Stimulated activated CD4-positive, alpha-beta T cell treated with anti-CD3 and anti-CD28 coated beads, TNF-alpha, amount 100 ng/mL, for 4 hours (primary cell): ENCODE measurements around the gene SLC38A10.

Experiments
- DNase-seq, 3 experiments: peaks; one replicate each; pipeline ENCODE4 v3.0.0-alpha.2; 2020; ENCODE audit warnings: low read depth in 3 of 3

SLC38A10 gene

DNA sequence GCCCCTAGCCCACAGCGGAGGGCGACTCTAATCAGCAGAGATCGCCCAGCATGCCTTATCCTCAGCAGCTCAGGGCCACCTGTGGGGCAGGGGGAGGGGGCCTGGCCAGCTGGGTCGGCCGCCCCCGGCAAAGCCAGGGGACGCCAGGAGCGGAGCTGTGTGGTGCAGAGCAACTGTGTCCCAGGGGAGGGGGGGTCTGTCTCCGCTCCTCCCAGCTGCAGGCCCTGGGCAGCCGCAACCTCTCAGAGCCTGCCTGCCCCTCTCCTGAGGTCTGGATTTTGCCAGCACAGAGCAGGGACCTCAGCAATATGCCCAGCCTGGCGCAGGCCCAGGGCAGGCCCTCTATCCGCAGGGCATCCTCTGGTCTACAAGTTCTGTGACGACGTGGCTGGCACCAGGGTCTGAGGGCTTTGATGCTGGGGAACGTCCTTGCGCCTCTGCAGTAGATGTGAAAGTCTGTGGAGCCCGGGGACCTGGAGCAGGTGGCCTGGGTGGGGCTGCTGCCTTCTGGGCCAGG is 36.5 kb upstream of the SLC38A10 start:
- no peak for DNase-seq

DNA sequence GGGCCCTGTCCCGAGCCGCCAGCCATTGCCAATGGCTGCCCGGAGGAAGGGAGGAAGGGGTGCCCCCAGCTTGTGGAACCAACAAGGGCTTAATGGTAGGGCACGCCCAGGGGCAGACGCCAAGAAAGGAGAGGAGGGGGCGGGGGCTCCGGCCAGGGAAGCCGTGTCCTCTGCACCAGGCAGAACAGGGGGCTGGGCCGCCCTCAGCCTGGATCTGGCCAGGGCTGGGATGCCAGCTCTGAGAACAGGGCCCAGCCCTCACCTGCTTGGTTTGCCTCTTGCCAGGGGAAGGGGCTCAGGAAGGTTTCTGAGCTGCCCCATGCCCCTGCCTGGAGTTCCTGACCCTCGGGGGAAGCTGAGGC is 35.8 kb upstream of the SLC38A10 start:
- no peak for DNase-seq

DNA sequence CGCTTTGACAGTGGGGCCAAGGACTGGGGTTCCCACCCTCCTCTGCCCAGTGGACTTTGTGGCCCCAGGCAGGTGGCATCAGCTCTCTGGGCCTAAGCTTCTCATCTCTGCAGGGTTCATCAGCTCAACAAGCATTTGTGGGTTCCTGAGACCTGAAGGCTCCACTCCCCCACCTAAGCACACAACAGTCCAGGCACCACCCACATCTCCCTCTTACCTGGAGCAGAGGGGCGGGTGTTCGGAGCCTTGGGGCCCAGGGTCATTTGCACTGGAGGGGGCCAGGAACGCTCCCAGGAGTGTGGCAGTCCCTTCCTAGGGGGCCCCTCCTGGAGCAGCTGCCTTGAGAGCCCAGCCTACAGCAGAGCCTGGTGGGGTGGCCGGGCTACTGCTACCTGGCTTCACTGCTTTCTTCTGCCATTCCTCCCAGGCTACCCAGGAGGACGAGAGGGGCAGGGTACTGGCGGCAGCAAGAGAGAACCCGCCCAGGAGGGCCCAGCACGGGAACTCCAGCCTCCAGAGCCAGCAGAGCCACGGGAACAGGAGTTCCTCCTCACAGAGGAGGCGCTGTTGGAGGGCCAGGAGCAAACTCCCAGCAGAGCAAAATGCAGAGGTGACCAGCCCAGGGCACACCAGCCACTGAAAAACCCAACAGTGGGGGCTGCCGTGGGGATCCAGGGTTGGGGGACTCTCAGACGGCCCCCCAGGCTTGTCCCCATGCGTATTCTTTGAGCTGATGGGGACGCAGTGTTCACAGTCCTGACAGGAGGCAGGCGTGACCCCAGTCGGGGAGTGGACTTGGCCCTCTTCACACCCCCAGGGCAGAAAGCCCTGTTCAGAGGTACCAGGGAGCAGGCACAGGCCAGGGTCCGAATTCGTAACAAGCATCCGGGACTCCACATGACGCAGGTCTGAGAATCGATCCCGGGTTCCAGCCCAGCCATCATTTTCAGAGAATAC is 35.1 kb upstream of the SLC38A10 start:
- DNase-seq, result no peak

DNA sequence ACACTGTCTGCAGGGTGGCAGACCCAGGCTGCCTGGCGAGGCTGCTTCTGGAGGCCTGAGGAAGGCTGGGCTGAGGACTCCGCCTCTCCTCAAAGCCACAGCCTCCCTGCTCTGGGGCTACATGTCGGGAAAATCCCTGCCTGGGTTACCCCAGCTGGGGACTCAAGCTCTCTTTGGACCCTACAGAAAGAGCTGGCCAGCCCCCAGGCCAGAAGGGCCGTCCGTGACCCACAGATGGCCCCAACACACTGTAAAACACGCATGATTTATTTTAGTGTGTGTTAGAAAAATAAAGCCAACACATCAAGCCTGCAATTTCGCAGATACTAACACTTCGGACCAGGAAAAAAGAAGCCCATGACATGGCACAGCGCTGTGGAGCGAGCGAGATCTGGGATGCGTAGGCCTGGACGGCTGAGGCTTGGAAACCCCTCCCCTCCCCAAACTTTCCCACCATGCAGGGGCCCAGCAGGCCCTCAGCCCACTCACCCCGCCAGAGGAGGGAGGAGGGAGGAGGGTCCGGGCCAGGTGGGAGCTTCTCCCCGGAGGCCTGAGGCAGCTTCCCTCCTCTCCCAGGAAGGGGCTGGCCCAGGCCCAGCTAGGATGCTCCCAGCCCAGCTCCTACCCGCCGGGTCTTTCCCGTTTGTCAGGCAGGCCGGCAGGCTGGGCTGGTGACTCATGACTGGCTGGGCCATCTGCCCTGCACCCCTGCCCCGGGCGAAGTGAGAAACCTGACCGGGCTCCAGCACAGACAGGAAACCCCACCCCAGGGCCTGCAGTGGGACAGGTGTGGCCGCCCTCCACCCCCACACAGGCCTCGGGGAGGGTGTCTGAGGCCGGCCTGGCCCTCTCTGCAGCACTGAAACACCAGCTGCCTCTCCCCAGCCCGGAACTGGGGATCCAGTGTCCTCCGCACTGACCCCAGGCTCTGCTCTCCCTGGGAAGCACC is 34.1 kb upstream of the SLC38A10 start:
- no peak for DNase-seq

DNA sequence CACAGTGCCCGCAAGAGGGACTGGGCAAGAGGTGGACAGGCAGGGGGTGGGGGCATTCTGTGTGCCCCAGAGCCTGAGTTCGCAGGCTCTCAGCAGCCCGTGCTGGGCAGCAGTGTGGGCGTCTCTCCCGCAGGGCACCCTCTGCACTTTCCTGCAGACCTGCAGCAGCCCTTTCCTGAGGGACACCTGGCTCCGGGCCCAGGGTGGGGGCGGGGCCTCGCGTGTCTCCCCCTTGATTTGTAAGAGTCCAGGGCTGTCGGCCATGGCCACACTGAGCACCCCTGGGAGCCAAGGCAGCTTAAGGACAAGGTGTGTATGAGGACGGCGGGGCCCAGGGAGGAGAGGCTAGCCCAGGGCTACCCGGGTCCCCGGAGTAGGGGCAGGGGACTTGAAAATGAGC is 33.4 kb upstream of the SLC38A10 start:
- DNase-seq, result no peak

DNA sequence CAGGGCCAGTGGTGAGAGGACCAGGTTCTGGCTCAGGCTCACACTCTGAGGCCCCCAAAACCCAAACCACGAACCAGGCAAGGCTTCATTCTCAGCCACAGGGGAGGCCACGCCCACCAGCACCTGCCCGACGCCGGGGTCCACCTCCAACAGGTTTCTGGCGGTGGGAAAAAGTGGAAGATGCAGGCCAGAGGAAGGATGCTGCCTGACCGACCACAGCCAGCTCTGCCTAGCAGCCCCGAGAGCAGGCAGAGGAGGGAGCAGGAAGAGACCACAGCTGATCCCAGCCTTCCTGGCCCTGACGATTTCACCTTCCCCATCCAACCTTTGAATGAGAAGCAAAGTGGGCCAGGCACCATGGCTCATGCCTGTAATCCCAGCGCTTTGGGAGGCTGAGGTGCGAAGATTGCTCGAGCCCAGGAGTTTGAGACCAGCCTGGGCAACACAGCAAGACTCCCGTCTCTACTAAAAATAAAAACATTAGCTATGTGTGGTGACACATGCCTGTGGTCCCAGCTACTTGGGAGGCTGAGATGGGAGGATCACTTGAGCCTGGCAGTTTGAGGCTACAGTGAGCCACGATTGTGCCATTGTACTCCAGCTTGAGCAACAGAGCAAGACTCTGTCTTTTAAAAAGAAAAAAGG is 30.7 kb upstream of the SLC38A10 start:
- DNase-seq, result no peak

DNA sequence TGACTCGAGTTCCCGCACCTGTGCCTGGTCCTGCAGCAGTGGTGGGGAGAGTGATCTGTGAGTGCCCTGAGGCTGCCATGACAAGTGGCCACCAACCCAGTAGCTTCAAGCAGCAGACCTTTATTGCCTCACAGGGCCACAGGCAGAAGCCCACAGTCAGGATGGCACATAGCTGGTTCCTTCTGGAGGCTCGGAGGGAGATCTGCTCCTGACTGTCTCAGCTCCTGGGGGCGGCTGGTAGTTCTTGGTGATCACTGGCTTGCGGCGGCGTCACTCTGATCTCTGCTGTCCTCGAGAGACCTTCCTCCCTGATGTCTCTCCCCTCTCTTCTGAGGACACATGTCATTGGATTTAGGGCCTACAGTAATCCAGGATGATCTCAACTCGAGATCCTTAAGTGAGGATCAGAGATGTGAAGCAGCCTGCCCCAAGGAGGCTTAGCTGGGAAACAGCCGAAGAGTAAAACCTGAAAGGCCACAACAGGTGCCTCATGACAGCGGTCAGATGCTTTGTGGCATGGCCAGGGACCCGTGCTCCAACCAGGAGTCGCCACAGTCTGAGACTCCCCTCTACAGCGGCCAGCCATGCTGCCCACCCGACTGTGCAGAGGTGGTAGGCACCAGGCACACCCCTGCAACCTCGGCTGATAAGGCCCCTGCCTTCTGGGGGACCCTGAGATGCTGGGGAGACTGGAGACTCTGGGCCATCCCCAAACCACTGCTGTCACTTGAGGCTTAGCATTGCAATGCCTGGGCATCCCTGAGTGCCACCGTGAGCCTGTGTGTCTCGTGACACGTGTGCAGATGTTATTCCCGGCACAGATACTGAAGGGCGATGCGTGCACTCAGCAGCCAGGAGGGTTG is 30.0 kb upstream of the SLC38A10 start:
- DNase-seq, result no peak

DNA sequence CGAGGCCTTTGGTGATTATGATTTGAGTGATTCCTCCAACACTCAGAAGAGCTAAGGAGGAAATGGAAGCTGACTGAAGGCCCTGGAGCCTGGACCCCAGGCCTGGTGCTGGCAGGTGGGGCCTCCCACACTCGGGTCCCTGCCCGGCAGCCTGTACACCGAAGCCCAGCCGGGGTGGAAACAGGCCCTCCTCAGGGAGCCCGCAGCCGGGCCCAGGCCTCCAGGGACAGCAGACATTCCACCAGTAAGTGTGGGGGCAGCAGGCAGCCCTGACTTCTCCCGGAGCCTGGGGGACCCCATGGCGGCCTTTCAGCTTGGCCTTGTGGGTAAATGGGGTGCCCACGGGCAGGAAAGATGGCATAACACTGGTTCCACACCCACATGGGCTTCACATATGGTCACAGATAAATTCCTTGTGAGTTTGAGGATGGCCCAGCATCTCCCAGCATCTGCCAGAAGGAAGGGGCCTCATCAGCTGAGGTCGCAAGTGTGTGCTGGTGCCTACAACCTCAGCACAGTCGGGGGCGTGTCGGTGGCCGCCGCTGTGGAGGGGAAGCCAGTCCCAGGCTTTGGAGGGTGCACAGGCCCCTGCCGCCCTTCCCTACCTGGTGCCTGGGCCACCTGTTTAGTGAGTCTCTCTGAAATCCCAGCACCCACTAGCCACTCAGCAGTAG is 29.2 kb upstream of the SLC38A10 start:
- no peak for DNase-seq

DNA sequence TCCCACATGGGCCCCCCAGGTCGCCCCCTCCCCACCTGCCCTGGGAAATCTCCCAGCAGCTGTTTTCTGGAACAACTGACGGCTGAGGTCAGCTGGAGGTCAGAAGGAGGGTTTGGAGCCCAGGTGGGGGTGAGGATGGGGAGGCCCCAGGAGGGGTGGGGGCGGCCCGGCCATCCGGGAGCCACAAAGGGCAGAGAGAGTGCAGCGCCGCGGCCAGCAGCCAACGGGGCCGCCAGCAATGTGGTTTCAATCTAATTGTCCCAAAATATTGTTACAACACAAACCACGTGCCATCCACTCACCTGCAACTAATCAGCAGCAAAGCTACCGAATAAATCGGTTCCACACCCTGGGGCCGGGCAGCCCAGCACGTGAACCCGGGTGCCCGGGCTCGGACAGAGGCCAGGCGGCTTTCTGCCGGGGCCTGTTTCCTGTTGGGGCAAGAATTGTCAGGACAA is 28.3 kb upstream of the SLC38A10 start:
- no peak for DNase-seq

DNA sequence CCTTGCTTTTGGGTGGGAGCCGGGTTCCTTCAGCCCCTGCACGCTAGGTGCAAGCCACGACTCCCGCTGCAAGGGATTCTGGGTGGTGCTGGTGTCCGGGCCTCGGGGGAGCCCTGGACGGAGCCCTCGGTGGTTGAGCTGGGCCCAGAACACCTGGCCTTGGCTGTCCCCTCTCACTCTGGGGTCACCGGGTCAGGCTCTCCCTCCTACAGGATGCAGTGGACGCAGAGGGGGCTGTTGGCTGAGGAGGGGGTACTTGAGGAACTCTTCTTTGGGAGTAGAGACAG is 27.9 kb upstream of the SLC38A10 start:
- DNase-seq, result no peak

DNA sequence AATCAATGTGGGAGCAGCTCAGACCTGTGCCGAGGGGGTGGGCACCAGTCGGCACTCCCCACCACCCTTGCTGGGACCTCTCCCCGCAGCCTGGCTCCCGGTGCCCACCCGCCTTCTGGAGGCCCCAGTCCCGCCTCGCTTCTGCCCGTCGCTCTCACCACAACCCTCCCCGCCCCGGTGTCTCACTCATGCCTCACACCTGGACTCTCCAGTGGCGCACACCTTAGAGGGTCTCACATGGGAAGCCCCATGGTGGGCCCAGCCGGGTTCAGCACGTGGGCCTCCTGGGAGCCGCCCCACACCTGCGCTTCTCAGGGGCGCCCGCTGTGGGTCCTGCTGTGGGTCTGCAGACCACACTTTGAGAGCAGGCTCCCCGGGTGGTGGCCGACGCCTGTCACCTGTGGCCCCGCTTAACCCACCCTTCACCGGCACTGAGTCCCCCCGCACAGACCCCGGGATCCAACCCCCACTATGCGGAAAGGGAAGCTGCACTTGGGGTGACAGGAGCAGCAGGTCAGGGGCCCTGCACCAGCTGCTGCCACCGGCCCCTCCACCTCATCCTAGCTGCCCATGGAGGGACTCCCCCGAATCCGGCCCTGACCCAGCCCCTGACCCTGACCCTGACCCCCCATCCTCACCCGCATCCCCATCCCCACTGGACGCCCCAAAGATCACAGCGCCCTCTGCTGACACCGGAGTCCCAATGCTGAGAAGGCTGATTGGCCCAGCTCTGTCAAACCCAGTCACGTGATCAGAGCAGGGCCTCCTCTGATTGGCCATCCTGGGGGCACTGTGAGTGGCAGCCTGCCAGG is 27.4 kb upstream of the SLC38A10 start:
- DNase-seq, result peak in 2 of 3 experiments; percentile 9 to 12

DNA sequence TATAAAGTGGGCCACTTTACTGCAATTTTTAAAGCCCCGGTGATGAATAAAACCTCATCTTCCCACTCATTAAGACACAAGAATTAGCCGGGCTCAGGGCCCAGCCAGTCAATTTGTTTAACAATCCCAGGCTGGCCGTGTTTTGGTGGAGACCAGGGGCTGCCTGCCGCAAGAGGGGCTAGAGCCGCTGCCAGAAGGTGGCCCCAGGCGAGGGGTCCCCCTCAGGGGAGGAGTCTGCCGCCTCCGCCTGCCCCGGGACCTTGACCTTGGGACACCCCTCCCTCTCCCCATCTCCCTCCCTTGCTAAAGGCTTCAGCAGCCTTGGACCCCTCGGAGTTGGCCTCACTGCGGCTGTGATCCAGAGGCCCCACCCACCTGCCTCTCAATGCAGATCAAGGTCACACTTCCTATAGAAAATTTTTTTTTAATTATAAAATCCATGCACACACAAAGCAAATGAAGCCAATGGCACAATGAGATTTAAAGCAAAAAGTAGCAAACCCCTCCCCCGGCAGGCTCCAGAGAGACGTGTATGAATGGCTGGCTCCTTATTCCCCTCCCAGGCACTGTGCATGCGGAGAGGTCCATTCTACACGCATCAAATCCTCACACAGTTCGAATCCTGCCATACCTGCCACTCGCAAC is 23.0 kb upstream of the SLC38A10 start:
- no peak for DNase-seq

DNA sequence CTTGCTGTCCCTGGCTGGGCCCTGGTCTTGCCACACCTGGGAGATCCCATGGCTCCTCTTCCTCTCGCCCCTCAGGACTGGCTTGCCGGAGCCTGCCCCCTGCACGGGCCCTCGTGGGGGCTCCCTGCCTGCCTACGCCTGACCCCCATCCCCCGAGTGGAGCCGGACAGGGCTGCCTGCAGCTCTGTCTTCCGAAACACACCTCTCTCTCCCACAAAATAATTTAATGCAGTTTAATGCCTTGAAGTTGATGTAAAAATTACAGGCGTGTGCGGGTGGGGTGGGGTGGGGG is 22.4 kb upstream of the SLC38A10 start:
- DNase-seq, result no peak

DNA sequence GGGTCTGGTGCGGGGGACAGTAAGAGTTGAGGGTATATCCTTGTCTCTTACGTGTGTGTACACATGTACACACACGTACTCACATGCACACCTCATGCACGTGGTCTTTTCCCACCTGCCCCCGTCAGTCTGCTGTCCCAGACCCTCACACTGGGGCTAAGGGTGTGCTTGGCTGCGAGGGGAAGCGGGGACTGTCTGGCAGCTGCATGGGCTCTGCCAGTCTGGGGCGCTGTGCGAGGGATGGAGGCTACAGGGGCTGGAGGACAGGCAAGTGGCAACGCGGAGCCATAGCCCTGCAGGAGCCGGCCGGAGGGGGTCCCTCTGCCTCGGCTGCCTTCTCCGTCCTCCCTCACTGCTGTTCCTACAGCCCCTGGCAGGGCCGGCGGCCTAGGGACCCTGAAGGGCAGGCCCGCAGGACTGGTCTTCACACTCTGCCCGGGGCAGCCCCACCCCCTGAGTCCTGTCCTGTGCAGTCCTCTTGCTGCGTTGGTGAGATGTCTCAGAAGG is 20.8 kb upstream of the SLC38A10 start:
- no peak for DNase-seq

DNA sequence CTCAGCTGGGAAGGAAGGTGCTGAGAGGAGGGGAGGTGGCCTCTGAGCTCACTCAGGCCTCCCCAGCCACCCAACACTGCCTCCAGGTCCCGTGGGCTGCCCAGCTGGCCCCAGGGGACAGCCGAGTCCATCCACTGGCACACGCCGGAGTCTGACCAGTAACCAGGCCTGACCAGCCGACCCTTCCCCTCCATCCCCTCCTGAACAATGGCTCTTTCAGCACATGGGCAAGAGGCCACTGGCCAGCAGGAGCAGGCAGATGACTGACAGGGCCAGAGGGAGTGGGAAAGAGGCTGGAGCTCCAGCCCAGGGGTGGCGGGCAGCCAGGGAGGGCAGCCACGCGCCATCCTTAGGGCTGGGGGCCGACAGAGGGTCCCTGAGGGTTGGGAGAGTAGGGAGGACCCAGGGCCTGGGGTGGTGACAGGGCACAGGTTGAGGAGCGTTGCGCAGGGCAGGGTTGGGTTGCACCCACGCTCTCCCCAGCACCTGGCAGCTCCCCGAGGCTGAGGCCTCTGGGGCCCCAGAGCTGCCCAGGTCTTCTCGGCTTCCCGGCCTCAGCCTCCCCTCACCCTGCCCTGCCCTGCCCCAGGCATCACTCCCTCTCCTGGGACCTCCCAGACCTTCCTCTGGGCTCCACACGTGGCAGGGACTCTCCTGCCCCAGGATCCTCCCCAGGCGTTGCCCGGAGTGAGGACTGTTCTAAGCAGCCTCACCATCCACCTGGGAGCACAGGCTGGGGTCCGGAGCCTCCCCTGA is 20.2 kb upstream of the SLC38A10 start:
- DNase-seq, result no peak

DNA sequence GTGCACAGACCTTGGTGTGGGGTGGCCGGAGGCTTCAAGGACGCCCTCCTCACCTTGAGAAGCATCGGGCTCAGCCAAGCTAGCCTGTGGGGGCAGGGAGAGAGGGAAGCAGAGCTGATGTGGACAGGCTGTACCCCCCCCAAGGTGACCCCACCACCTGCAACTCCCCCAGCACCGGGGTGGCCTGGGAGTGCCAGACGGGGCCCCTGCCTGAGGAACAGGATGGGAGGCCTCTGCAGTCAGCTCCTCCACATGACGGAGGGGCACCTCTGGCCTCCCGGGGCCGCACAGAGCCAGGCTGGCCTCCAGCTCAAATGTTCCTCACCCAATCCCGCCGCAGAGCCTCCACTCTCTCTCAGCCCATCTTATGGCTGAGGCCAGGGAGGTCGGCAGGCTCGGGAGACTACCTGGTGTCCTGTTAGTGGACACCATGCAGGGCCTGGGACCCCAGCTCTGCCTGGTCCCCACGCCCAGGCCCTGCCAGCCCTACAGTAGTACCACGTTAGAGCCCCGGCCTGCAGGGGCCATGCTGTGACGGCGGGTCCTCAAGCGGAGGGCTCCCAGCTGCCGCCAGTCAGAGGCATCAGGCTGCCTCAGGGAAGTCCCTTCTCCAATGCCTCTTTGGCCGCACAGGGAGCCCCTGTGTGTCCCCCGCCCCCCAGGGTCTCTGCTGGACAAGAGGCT is 19.4 kb upstream of the SLC38A10 start:
- DNase-seq, result no peak

DNA sequence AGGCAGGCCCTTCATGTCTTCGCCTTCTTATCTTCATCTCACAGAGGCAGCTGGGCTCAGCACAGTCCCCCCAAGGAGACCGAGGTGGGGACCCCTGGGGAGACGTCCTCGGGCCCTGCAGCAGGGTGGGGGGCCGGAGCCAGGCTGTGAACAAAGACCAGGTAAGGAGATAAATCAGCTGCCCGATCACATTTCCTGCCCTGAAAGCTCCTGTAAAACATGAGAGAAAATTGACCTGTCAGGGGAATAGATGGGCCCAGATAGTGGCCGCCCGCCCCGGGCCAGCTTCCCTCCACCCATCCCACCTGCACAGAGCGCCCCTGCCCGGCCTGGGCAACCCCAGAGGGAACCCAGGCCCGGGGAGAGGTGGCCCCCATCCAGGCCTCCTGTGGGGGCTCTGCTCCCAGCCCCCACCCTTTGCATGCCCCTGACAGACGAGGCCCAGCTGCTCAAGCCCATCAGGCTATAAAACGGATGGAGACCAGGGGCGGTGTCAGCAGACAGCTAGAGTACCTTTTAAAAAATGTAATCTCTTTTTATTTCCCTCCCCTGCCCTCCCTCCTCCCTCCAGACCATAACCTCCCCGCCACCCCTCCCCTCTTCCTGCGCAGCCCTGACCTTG is 18.8 kb upstream of the SLC38A10 start:
- no peak for DNase-seq
